ENCODE data around the gene EZR. TPM values are rescaled to one million over a fixed set of nuclear protein-coding genes. Genes with fewer than 3 reads are reported as not detected.

The EZR gene
- total and polyA plus RNA-seq, 2 of the 8 experiments (the other 6 are each of a cell fraction or from before 2014, with no cell fraction given), result 122 to 286 TPM

DNA sequence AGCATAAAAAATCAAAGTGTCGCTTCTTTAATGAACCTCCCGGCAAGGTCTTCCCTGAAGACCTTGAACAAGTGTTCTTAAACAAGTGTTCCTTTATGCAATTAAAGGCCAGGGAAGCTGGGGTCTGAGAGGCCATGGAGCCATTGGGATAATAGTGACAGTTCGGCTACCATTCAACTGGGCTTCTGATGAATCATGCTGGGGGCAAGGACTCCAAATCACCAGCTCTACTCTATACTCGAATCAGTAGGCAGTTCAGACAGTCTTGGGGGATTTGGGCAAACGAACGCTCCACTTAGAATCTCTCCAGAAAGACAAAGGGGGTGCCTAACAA lies 34.7 kb upstream of the EZR start:
- Histone ChIP-seq H2BK5ac (ENCODE audit: low read depth, low read length) (peak overlapping the region; percentile 100), H3K4me2 (ENCODE audit: insufficient read depth in 1 of 2, low read depth in 2 of 2, low read length in 2 of 2) (peak overlapping the region; percentile 51 to 99), H2AFZ (ENCODE audit: low read length) (no peak overlapping the region)

More for the DNA sequence above, 34.7 kb upstream of the EZR start:
- Histone ChIP-seq H3K9ac (replicated peaks in 1 of 4; ENCODE audit: extremely low read depth in 1 of 4, low read depth in 3 of 4, low read length in 3 of 4) (peak overlapping the region in 1 of 4 experiments; percentile 15; a peak in 2 of 7 replicates), H2BK120ac (replicated peaks; ENCODE audit: low read depth, low read length) (peak overlapping the region; percentile 97), H3K56ac (replicated peaks; ENCODE audit: insufficient read length, low read depth, low read length) (peak overlapping the region; percentile 44), H3K79me2 (ENCODE audit: control insufficient read depth in 1 of 2, insufficient read depth in 2 of 2, low read length in 2 of 2) (no peaks in the 10 kb centered on the region), H3K14ac (ENCODE audit: insufficient read length) (no peak overlapping the region), H3K27ac (ENCODE audit: low read depth, low read length) (peak overlapping the region; percentile 83), H3K23ac (ENCODE audit: insufficient read length) (no peak overlapping the region), H2BK20ac (ENCODE audit: low read length) (peak overlapping the region; percentile 97; the same call in 1 of the 2 replicates), H2BK12ac (ENCODE audit: low read depth, low read length) (peak overlapping the region; percentile 97), H4K5ac (ENCODE audit: insufficient read length, low read depth, low read length) (peak overlapping the region; percentile 13), H3K79me1 (ENCODE audit: low read depth, low read length) (no peaks in the 10 kb centered on the region), H4K20me1 (replicated peaks in 1 of 2; ENCODE audit: control insufficient read depth in 1 of 2, insufficient read depth in 2 of 2, low read length in 2 of 2) (peaks cover 0 to 4% of the 10 kb centered on the region in 2 experiments), H3K18ac (ENCODE audit: extremely low read depth, low read length) (peak overlapping the region; percentile 65), H2AK5ac (ENCODE audit: low read depth, low read length) (peak overlapping the region; percentile 98), H4K8ac (ENCODE audit: extremely low read depth, insufficient read depth, low read length) (no peak overlapping the region), H4K91ac (replicated peaks; ENCODE audit: insufficient read length, low read length) (peak overlapping the region; percentile 99), H3K4me1 (replicated peaks in 1 of 4; ENCODE audit: control insufficient read depth in 3 of 4, insufficient read depth in 4 of 4, low read length in 3 of 4) (peaks cover 12 to 29% (median 25%) of the 10 kb centered on the region in 4 experiments), H3K36me3 (ENCODE audit: control insufficient read depth in 2 of 4, insufficient read depth in 4 of 4, low read length in 3 of 4) (no peaks in the 10 kb centered on the region), H3K27me3 (replicated peaks in 1 of 4; ENCODE audit: control insufficient read depth in 3 of 4, extremely low read depth in 1 of 4, insufficient read depth in 3 of 4, low read length in 3 of 4) (no peaks in the 10 kb centered on the region), H2BK15ac (ENCODE audit: low read length) (no peak overlapping the region), H3K9me3 (ENCODE audit: insufficient read depth in 2 of 2, low read depth in 1 of 2, low read length in 1 of 2) (no peaks in the 10 kb centered on the region), H3K4ac (replicated peaks; ENCODE audit: insufficient read length, low read depth, low read length) (peak overlapping the region; percentile 92), H3K4me3 (ENCODE audit: extremely low read depth in 1 of 4, insufficient read depth in 2 of 4, low read depth in 3 of 4, low read length in 4 of 4) (peak overlapping the region in 2 of 4 experiments; percentile 7 to 41; a peak in 3 of 8 replicates), H3K23me2 (ENCODE audit: low read depth, low read length) (peaks cover 5% of the 10 kb centered on the region)
- ChIA-PET CTCF (ENCODE audit: partially characterized antibody) (interaction anchor here (1.2 to 2.3 kb wide), 4 partner anchors 15 to 65 kb away, joined by 3 to 8 read pairs (median 4); no protein-coding TSS in a partner anchor), POLR2A (ENCODE audit: partially characterized antibody) (interaction anchor here (0.8 to 7.1 kb wide), 23 partner anchors 9 to 966 kb away, joined by 3 to 93 read pairs (median 4); partner anchors contain the start of gene EZR)
- FAIRE-seq (no peak), DNase-seq (ENCODE audit: low read depth in 1 of 2, low spot score in 2 of 2) (no peak)
- WGBS, 2 experiments (ENCODE audit: extremely low coverage in 1 of 2, insufficient coverage in 1 of 2, insufficient read length in 1 of 2, insufficient replicate concordance in 2 of 2, low coverage in 1 of 2, low lambda C conversion rate in 2 of 2, missing lambda C conversion rate in 1 of 2), result 12% methylated on average over 6 of the region's 6 CpGs; no CpG with 5 or more reads in 1 of the 2 experiments
- TF ChIP-seq RAD21 (IDR thresholded peaks at IDR 0.05 in 1 of 2, conservative IDR thresholded peaks at IDR 0.05 in 1 of 2; ENCODE audit: low read depth in 2 of 2, low read length in 2 of 2) (no peak), JUND (IDR thresholded peaks at IDR 0.05; ENCODE audit: low read length) (no peak), KDM5A (IDR thresholded peaks at IDR 0.05; ENCODE audit: low read length) (no peak), YY1 (IDR thresholded peaks at IDR 0.05; ENCODE audit: low read depth, low read length) (no peak), KDM4A (IDR thresholded peaks at IDR 0.05; ENCODE audit: low read depth, low read length, severe bottlenecking) (peak; percentile 29), ASH2L (IDR thresholded peaks at IDR 0.05; ENCODE audit: low read length) (no peak), RBBP5 (IDR thresholded peaks at IDR 0.05; ENCODE audit: borderline replicate concordance, low read depth, low read length) (peak; percentile 27; the same call in 1 of the 2 replicates), EGR1 (IDR thresholded peaks at IDR 0.05; ENCODE audit: borderline replicate concordance, low read depth, low read length) (no peak), CHD1 (IDR thresholded peaks at IDR 0.05; ENCODE audit: low read depth, low read length) (no peak)
- TF ChIP-seq, protein P1, sequence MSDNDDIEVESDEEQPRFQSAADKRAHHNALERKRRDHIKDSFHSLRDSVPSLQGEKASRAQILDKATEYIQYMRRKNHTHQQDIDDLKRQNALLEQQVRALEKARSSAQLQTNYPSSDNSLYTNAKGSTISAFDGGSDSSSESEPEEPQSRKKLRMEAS (IDR thresholded peaks at IDR 0.05), result no peak
- TF ChIP-seq, protein P2, sequence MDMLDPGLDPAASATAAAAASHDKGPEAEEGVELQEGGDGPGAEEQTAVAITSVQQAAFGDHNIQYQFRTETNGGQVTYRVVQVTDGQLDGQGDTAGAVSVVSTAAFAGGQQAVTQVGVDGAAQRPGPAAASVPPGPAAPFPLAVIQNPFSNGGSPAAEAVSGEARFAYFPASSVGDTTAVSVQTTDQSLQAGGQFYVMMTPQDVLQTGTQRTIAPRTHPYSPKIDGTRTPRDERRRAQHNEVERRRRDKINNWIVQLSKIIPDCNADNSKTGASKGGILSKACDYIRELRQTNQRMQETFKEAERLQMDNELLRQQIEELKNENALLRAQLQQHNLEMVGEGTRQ (IDR thresholded peaks at IDR 0.05; ENCODE audit: low read length), result no peak
